Neuronal stem cell (in vitro differentiated cells): ENCODE results near the gene HMGN3.

ENCODE experiments used
- DNase-seq: peaks from one replicate; pipeline ENCODE4 v3.0.0-alpha.2; 2013; ENCODE audit warnings: low spot score
- H2AFZ ChIP-seq: one replicate; pipeline ENCODE4 v1.6.1; 2013; ENCODE audit warnings: mild to moderate bottlenecking, low read length, inconsistent platforms
- H2AK5ac ChIP-seq: 2 replicates; pipeline ENCODE4 v1.6.1; 2013; ENCODE audit warnings: low read depth, mild to moderate bottlenecking, inconsistent platforms, low read length, moderate library complexity, mixed read lengths
- H2BK120ac ChIP-seq: 2 replicates; pipeline ENCODE4 v1.6.1; 2013; ENCODE audit warnings: low read depth, mild to moderate bottlenecking, inconsistent platforms, low read length, moderate library complexity, mixed read lengths
- H2BK12ac ChIP-seq: one replicate; pipeline ENCODE4 v1.6.1; 2013; ENCODE audit warnings: low read length, inconsistent platforms
- H2BK15ac ChIP-seq: 2 replicates; pipeline ENCODE4 v1.6.1; 2013; ENCODE audit warnings: mild to moderate bottlenecking, low read length, inconsistent platforms, mixed read lengths
- H2BK5ac ChIP-seq: one replicate; pipeline ENCODE4 v1.6.1; 2013; ENCODE audit warnings: inconsistent platforms, mild to moderate bottlenecking, low read length, moderate library complexity
- H3K14ac ChIP-seq: one replicate; pipeline ENCODE4 v1.6.1; 2013; ENCODE audit warnings: low read length, inconsistent platforms
- H3K18ac ChIP-seq: 2 replicates; pipeline ENCODE4 v1.6.1; 2013; ENCODE audit warnings: low read length, inconsistent platforms
- H3K23ac ChIP-seq: 2 replicates; pipeline ENCODE4 v1.6.1; 2013; ENCODE audit warnings: low read depth, mild to moderate bottlenecking, mixed read lengths, low read length, inconsistent platforms; ENCODE audit not compliant: poor library complexity
- H3K27ac ChIP-seq: replicated peaks from 3 replicates; pipeline ENCODE4 v1.5.1; 2013; ENCODE audit warnings: low read length, inconsistent platforms
- H3K27me3 ChIP-seq, 3 experiments: 2 replicates each; pipeline ENCODE4 v1.6.1; 2013; ENCODE audit warnings: low read length in 3 of 3, mild to moderate bottlenecking in 2 of 3, inconsistent platforms in 1 of 3, low read depth in 1 of 3, mixed read lengths in 1 of 3, moderate library complexity in 1 of 3; ENCODE audit not compliant: control insufficient read depth in 3 of 3, insufficient read depth in 3 of 3
- H3K36me3 ChIP-seq, 2 donors: replicated peaks in 1 of 2; 2 replicates each; pipeline ENCODE4 v1.6.1; 2013; ENCODE audit warnings: low read length in 2 of 2; ENCODE audit not compliant: control insufficient read depth in 2 of 2, insufficient read depth in 2 of 2
- H3K4ac ChIP-seq: 2 replicates; pipeline ENCODE4 v1.6.1; 2013; ENCODE audit warnings: inconsistent platforms, mild to moderate bottlenecking, low read length, moderate library complexity
- H3K4me1 ChIP-seq, 2 donors: 1 replicate in 1 of 2; 2 replicates in 1 of 2; pipeline ENCODE4 v1.6.1; 2013; ENCODE audit warnings: low read length in 2 of 2, low read depth in 1 of 2; ENCODE audit not compliant: control insufficient read depth in 2 of 2, insufficient read depth in 1 of 2
- H3K4me2 ChIP-seq: one replicate; pipeline ENCODE4 v1.6.1; 2013; ENCODE audit warnings: mild to moderate bottlenecking, low read length, inconsistent platforms; ENCODE audit not compliant: insufficient read depth, poor library complexity, severe bottlenecking
- H3K4me3 ChIP-seq, 2 donors: 2 replicates each; pipeline ENCODE4 v1.5.1; 2013; ENCODE audit warnings: low read length in 2 of 2, mild to moderate bottlenecking in 2 of 2, inconsistent platforms in 1 of 2, moderate library complexity in 1 of 2
- H3K79me1 ChIP-seq: one replicate; pipeline ENCODE4 v1.6.1; 2013; ENCODE audit warnings: low read depth, mild to moderate bottlenecking, inconsistent platforms, low read length, moderate library complexity
- H3K9ac ChIP-seq: one replicate; pipeline ENCODE4 v1.6.1; 2013; ENCODE audit warnings: mild to moderate bottlenecking, low read depth, low read length, inconsistent platforms; ENCODE audit not compliant: poor library complexity
- H3K9me3 ChIP-seq, 2 donors: replicated peaks in 1 of 2; 2 replicates each; pipeline versions ENCODE3 to v1.6.1; 2013; ENCODE audit warnings: low read length in 2 of 2, mild to moderate bottlenecking in 2 of 2, inconsistent platforms in 1 of 2, low read depth in 1 of 2, mixed read lengths in 1 of 2, moderate library complexity in 1 of 2; ENCODE audit not compliant: control insufficient read depth in 2 of 2, insufficient read depth in 1 of 2
- H4K8ac ChIP-seq: one replicate; pipeline ENCODE4 v1.6.1; 2013; ENCODE audit warnings: low read depth, mild to moderate bottlenecking, inconsistent platforms, low read length, moderate library complexity
- H4K91ac ChIP-seq: one replicate; pipeline ENCODE4 v1.6.1; 2013; ENCODE audit warnings: low read length, low read depth, mild to moderate bottlenecking, inconsistent platforms; ENCODE audit not compliant: poor library complexity
- WGBS, 2 donors: extraction: QIAGEN DNeasy Blood & Tissue Kit; methylation state at CpG; one replicate each; pipeline ENCODE4 v1.1.7; 2013; ENCODE audit warnings: missing lambda C conversion rate in 2 of 2, mixed read lengths in 1 of 2; ENCODE audit not compliant: insufficient read length in 2 of 2, insufficient replicate concordance in 1 of 2; ENCODE audit errors: extremely low coverage in 2 of 2; 5-methylcytosine and 5-hydroxymethylcytosine counted together

The HMGN3 gene

DNA sequence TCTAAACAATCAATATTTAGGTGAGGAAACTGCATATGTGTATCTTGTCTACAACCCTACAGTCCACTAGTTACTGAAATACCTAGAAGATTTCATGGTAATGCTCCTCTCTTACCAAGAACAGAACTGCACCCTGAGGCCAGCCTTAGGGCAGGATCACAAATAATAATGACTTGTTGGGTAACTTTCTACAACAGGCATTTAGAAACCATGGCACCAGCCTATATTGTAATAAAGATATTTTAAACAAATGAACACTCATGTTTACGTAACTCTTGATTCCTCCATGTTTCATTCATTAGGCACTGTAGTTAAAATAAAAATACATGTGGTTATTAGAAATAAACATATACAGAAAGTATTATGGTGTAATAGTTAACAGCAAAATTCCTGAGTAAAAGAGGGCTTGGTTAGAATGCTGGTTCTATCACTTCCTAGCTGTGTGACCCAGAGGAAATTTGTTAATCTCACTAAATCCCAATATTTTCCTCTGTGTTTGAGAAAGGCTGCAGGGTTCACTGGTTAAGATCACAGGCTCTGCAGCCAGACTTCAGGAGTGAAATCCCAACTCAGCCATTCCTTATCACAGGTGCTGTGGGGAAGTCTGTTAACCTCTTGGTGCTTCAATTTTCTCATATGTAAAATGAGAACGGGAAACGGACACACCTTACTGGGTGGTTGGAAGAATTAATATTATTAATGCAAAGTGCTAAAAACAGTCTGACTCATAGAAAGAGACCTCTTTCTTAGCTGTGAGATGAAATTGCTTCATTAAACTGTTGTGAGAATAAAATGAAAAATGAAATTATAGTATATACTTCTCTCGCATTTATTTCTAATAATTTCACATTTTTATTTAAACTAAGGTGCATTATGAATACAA lies 8.5 kb downstream of the HMGN3 start:
- H3K4me3 ChIP-seq, result no peak overlapping the region
- peaks cover 0 to 2% of the 10 kb centered on the region in 2 donors for H3K9me3 ChIP-seq
- no CpG with 5 or more reads among the region's 4 CpGs for WGBS, 2 donors
- H3K27me3 ChIP-seq, result no peaks in the 10 kb centered on the region
- H3K4ac ChIP-seq, result no peak overlapping the region
- no peak for DNase-seq
- peaks cover 2% of the 10 kb centered on the region for H3K79me1 ChIP-seq
- no peak overlapping the region for H3K4me2 ChIP-seq
- H3K27ac ChIP-seq, result no peak overlapping the region
- peaks cover 0 to 3% of the 10 kb centered on the region in 2 donors for H3K4me1 ChIP-seq
- H4K8ac ChIP-seq, result no peak overlapping the region
- no peak overlapping the region for H3K23ac ChIP-seq
- H2BK15ac ChIP-seq, result no peak overlapping the region
- H3K9ac ChIP-seq, result no peak overlapping the region
- no peak overlapping the region for H3K14ac ChIP-seq
- no peak overlapping the region for H2AK5ac ChIP-seq
- H2BK120ac ChIP-seq, result no peak overlapping the region
- H3K18ac ChIP-seq, result no peak overlapping the region
- H2AFZ ChIP-seq, result no peak overlapping the region
- H2BK12ac ChIP-seq, result no peak overlapping the region
- no peak overlapping the region for H2BK5ac ChIP-seq
- H4K91ac ChIP-seq, result no peak overlapping the region
- peaks cover 0 to 22% of the 10 kb centered on the region in 2 donors for H3K36me3 ChIP-seq

DNA sequence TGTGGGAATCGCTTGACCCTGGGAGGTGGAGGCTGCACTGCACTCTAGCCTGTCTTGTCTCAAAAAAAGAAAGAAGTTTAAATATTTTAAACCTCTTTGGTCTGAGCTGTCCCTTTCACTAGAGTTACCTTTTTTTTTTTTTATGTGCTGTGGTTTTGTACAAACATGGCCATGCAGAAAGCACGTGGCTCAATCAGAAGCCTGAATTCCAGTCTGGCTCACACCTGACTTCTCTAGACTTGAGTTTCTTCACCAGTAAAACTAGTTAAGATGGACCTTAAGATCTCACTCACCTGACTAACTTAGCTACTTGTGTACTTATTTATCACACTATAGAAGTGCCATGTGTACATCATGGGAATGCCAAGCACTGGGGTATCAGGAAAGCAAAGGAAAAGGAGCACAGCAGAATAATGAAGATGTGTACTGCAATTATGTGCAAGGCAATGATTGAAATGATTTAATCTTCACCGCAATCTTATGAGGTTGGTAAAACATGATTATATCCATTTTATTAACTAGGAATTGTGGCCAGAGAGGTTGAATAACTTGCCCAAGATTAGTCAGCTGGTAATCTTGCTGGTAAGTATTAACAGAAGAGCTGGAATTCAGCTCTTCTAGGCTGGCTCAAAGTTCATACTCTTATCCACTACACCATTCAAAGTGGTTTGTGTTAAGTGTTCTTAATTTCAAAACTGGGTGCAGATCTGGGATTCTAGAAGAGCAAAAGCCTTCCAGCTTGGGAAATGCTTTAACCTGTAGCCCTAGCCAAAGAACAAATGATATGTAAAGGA lies 10.7 kb downstream of the HMGN3 start:
- no peak overlapping the region for H3K14ac ChIP-seq
- peaks cover 2% of the 10 kb centered on the region for H3K79me1 ChIP-seq
- peaks cover 0 to 9% of the 10 kb centered on the region in 2 donors for H3K9me3 ChIP-seq
- no peak overlapping the region for H3K9ac ChIP-seq
- no peak overlapping the region for H3K4ac ChIP-seq
- H3K36me3 ChIP-seq, result peaks cover 0 to 17% of the 10 kb centered on the region in 2 donors
- no peak overlapping the region for H2BK12ac ChIP-seq
- H3K27me3 ChIP-seq, result no peaks in the 10 kb centered on the region
- H3K4me3 ChIP-seq, result no peak overlapping the region
- no peak overlapping the region for H3K18ac ChIP-seq
- H2AFZ ChIP-seq, result no peak overlapping the region
- no peak overlapping the region for H2BK120ac ChIP-seq
- no CpG with 5 or more reads among the region's 3 CpGs for WGBS, 2 donors
- DNase-seq, result no peak
- H4K8ac ChIP-seq, result no peak overlapping the region
- no peak overlapping the region for H2AK5ac ChIP-seq
- H3K23ac ChIP-seq, result no peak overlapping the region
- no peak overlapping the region for H4K91ac ChIP-seq
- no peak overlapping the region for H2BK5ac ChIP-seq
- H3K27ac ChIP-seq, result no peak overlapping the region
- no peak overlapping the region for H2BK15ac ChIP-seq
- peaks cover 0 to 3% of the 10 kb centered on the region in 2 donors for H3K4me1 ChIP-seq
- no peak overlapping the region for H3K4me2 ChIP-seq

DNA sequence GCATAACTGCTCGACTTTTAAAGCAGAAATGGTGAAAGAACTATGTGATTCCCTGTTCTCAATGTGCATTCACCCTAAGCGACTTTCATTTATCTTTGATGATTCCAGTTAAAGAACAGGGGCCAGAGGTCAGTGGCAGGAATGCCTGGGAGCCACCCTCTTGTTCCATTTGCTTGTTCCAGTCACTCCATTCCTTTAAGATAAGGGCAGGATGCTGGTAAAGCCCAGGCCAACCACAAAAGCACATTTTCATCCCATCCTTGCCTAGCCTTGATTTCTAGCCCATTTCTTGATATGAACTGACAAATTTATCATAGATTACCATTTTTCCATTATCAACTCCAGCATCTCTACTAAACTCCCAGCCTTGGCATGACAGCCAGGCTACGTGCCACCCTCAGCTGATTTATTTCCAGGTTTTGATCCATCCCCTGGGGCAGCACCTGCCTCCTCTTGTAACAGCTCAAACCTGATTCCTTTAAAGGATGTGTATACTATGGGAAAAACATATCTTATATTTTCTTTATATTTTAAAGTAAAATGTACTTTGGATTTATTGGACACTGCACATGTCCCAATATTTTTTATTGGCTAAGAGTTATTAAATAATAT lies 19.2 kb downstream of the HMGN3 start:
- Histone ChIP-seq H3K4ac (no peak overlapping the region), H2BK120ac (no peak overlapping the region), H4K8ac (no peak overlapping the region), H3K4me1 (peaks cover 15 to 22% of the 10 kb centered on the region in 2 donors), H3K27ac (peak overlapping the region; percentile 94), H3K18ac (no peak overlapping the region), H3K4me2 (peak overlapping the region; percentile 14), H3K4me3 (no peak overlapping the region), H2AFZ (no peak overlapping the region), H3K27me3 (no peaks in the 10 kb centered on the region), H2BK15ac (no peak overlapping the region), H2BK5ac (no peak overlapping the region), H3K23ac (no peak overlapping the region), H2AK5ac (no peak overlapping the region), H2BK12ac (no peak overlapping the region), H3K9me3 (peaks cover 0 to 8% of the 10 kb centered on the region in 2 donors), H3K14ac (no peak overlapping the region), H4K91ac (no peak overlapping the region), H3K36me3 (peaks cover 0 to 21% of the 10 kb centered on the region in 2 donors), H3K79me1 (no peaks in the 10 kb centered on the region), H3K9ac (no peak overlapping the region)
- peak; percentile 76 for DNase-seq
- WGBS, 2 donors, result no CpG with 5 or more reads among the region's 3 CpGs
